GM18870 (cell line): ENCODE results near the gene NGEF.

ENCODE experiments used
- ATAC-seq: cut with Tn5 transposase; IDR thresholded peaks from one replicate; pipeline ENCODE4 v1.9.1; 2021; ENCODE audit warnings: moderate library complexity; ENCODE audit not compliant: unreplicated experiment

NGEF gene

DNA sequence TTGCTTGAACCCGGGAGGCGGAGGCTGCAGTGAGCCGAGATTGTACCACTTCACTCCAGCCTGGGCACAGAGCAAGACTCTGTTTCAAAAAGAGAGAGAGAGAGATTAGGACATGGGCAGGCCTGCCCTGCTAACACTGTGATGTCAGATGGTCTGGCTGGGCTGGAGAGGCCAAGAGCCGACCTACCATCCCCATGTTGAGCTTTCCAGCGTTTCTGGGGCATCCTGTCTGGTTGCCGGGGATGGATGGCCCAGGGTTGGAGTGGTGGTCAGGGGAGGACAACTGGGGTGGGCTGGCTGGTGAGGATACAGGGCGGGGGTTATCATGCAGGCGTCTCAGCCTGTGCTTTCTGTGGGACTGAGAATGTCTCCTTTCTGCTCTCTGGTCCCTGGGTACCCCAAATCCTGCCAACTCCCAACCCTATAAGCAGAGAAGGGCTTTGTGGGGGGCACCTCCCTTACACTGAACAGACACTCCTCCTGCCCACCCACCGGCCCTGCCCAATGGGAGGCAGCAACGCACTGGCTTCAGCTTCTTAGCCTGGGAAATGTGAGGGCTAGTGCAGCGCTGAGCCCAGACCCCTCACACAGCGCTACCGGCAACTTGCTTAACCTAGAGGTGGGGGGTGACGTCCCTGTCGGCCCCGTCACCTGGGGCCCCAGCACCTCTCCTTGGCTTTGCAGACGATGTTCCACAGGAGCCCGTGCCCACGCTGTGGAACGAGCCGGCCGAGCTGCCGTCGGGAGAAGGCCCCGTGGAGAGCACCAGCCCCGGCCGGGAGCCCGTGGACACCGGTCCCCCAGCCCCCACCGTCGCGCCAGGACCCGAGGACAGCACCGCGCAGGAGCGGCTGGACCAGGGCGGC is 137.6 kb downstream of the NGEF start:
- no peak for ATAC-seq

DNA sequence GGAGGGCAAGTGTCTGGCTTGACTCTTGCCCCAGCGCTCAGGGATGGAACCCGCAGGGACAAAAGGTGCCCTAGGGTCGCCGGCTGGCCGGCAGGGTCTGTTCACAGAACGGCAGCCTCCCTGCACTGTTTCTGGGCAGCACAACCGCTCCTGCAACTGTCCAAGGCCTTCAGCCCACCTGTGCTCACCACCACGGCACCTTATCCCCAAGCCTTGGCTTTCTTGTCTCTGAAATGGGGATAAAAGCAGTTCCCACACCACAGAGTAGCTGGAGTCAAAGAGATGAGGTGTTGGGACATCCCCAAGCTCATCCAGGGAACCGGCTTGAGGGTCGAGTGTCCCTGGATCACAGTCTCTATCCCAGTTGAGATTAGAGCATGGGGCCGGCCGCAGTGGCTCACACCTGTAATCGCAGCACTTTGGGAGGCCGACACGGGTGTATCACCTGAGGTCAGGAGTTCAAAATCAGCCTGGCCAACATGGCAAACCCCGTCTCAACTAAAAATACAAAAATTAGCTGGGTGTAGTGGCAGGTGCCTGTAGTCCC is 138.3 kb downstream of the NGEF start:
- no peak for ATAC-seq

DNA sequence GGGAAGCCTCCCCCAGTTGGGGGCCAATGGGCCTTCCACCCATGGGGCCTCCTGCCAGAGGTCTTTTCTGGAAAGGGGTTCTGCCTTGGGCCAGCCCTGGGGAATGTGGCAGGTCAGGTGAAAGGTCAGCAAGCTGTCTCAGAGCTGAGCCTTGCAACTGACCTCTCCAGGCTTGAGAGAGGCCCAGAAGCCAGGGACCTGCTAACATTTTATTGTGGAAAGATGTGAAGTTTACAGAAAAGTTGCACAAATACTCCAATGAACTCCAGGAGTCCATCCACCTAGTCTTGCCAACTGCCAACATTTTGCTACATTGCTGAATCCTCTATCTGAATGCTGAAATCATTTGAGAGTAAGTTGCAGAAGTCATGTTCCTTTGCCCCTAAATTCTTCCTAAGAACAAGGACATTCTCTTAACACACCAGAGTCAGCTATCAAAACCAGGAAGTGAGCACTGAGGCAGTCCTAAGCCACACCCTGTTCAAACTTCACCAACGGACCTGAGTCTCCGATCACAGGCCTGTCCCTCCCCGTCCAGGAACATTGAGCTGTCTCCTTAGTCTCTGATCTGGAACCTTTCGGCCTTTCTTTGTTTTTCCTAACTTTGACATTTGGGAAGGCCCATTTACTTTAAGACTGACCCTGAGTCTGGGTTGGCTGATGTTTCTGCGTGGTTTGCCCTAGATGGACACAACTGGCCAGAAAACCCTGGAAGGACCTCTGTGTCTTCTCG is 139.0 kb downstream of the NGEF start:
- ATAC-seq, result no peak

DNA sequence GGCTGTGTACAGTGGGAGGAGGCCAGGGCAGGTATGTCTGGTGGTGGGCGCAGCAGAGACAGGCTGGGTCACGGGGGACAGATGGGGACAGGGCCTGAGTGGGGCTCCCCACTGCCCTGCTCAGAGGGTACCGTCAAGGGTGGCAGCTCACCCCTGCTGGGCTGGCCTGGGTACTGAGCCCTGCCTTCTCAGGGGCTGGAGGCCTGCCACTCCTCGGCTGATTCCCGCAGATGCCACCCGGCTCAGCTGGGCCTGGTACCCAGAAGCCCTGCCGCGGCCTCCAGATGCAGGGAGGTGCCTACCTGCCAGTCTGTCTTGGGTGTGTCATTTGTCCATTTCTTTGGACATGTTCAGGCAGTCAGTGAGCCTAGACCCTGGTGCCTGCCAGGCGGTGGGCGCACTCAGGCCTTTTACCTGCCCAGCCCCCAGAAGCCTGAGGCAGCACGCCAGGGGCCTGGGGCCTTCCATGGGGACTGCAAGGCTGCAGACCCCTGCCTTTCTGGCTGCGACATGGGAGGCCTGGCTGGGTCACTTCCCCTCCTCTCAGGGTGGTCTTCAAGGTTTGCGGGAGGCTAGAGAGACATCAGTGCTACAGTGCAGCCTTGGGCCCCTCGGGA is 139.7 kb downstream of the NGEF start:
- ATAC-seq, result no peak

DNA sequence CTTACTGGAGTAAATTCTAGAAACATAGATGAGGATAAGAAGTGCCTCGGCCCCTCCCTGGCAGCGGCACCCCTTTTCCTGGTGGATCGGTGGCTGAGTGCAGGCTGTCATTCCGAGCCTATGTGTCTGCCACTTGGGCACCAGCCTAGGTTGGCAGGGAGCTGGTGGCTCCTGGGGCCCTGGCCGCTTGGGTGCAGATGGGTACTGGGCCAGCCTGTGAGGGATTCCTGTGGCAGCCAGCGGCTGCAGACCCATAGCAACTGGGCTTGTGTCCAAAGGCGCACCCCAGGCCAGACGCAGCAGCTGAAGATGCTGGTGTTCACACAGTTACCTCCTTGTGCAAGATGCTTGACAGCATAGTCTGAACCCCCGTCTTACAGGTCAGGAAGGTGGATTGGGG is 140.2 kb downstream of the NGEF start:
- no peak for ATAC-seq

DNA sequence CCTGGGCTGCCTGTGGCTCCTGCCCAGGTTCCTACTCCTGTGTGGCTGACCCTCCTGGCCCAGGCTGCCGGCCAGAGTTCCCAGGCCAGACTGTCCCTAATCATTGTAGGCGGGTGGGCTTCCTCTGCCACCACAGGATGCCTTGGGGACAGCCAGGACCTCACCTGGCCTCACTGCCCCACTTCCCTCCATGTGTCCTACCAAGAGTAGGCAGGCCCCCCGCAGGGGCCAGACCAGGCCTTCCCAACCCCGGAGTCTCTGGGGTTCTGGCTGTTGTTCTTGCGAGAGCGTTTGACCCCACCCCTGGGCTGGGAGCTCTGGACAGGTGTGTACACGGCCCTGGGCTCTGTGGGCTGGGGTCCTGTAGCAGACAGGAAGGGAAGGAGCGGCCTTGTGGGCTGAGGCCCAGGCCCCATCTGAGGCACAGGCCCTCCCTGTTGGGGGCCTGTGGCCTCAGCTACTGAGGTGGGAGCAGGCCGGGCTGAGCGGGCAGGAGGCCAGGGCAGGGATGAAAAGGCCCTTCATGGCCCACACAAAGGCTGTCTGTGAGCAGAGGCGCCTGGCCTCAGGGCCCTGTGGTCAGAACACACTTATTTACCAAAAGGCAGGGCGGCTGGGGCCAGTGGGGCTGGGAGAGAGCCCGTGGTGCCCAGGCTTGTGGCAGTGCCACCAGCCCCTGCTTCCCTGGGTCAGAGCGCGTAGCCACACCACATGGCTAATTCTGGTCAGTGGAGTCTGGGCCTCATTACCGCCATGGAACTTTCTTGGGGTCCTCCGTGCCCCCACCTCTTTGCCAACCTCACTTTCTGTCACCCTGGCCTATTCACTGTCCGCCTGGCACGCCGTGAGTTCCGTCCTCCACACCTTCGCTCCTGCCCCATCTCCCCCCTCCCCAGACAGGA is 141.0 kb downstream of the NGEF start:
- no peak for ATAC-seq

DNA sequence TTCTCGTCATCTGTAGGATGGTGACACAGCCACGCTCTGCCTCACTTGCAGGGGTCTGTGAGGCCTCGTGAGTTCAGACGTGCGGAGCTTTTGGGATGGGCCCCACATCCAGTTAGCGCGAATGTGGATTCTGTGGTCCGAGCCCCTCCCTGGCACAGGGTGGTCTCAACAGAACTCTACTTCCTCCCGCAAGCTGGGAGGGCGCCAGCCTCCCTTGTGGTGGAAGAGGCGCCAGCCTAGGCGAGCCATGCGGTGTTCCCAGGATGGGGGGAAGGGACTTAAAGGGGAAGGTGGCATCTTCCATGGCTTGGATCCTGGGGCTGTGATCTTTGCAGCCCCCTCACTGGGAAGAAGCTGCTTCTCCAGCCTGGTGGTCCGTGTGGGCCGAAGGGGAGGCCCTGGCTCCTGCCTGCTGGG is 141.6 kb downstream of the NGEF start:
- ATAC-seq, result no peak

DNA sequence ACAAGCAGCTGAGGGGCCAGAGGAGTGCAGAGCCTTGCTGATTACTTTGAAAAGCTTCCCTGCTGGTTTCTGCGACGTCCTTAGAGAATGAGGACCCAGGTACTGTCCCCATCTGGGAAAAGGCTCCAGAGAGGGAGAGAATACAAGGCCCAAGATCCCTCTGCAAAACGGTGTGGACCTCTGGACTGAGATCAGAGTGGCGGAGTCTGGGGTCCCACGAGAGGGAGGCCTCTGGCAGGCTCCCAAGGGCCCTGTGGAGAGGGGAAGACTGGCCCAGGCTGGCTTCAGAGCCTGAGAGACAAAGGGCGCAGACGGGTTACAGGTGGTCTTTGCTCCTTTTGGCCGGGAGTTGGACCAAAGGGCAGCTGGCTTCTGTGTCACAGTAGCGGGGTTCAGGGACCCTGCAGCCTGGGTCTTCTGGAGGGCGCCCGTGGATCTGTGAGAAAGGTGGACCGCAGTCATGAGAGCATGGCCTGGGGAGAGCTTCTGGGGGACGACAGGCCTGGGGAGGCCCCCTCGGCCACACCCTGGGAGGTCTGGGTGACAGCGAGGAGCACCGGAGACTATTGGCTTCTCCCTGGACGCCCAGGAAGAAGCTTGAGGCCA is 142.2 kb downstream of the NGEF start:
- no peak for ATAC-seq

DNA sequence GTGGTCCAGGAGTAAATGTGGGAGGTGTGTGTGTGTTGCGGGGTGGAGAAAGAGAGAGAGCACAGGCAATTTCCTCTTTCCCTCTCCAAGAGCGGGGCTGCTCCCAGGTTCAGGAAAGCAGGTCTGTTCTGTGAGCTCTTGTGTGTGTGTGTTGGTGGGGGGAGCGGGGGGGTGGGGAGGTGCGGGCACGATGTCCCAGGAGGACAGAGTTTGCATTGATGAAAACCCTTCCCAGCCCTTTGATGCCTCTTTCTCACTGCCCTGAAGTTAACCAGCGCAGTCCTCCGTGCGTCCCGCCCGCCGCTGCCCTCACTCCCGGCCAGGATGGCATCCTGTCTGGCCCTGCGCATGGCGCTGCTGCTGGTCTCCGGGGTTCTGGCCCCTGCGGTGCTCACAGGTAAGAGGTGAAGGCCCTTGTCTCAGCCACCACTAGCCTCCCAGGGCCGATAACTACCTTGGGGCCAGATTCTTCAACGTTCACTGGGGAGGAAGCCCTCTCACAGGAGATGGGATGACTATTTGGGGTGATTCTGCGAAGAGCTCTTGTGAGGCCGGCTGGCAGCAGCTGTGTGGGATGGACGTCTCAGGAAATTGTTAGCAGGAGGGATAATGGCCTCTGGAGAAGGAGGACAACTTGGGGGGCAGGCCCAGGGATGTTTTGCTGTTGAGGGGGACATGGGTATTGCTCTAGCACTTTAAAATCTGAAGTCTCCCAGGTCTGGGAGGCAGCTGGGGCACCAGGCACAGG is 142.9 kb downstream of the NGEF start, which contains the start of gene SNORC:
SNORC (plus strand) TSS at position 247 of the 748 bp plus-strand sequence; CDS start at position 325, 78 bp downstream.
- ATAC-seq, result no peak

DNA sequence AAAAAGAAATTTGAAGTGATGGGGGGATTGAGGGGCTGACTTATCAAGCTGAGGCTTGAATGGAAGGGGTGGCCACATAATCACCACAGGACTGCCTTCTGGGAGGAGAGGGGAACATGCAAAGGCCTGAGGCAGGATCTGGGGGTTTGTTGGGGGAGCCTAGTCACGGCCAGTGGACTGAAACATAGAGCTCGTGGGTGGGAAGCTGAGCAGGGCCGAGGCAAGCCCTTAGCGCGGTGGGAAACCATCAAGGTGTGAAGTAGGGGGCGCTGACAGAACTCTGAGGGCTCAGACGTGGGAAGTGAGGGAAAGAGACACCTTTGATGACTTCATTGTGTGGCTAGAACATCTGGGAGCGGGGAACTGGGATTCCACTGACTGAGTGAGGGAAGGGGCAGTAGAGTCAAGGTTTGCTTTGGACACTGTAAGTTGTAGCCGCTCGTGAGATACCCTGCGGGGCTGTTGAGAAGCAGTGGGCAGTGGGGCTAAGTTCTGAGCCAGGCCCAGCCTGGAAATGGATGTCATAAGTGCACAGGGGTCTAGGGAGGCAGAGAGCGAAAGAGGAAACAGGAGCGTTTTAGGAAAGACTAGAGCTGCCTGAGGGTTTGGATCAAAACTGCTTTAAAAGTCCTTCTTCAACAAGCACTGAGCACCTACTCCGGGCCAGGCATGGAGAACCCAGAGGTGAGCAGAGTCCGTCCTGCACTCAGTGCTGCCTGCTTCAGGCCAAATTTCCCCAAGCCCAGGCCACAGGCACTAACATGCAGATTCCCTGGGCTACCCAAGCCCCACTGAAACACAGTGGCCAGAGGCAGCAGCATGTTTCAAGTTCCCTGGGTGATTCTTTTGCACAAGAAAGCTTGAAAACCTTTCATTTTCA is 143.7 kb downstream of the NGEF start:
- ATAC-seq, result no peak

DNA sequence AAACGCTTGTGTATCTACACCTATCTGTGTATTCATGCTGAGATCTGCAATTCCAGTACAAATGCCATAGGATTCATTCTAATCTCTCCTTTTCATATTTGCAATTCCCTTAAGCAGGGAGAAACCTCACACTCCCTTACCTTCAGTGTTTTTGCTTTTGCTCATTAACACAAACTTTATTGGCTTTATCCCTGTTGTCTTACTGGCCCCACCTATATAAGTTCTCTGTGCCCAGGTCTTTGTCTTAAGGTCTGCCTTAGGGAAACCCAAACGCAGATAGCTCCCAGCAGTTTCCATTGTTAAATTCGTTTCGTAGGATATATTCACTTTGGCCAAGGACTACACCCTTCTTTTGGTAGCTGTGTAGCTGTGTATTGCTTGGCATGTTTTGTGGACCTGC is 147.0 kb downstream of the NGEF start:
- no peak for ATAC-seq

DNA sequence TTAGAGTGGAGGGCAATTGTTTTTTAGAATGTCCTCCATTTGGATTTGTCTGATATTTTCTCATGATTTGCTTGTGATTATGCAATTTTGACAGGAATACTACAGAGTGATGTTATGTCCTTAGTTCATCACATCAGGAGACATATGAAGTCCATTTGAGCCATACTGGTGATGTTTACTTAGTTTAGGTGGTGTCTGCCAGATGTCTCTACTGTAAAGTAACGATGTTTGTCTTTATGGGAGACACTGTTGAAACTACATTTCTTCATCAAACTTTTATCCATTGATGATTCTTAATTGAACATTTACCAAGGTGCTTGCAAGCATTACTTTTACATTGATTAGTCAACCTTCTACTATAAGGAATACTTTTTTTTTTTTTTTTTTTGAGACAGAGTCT is 147.9 kb downstream of the NGEF start:
- ATAC-seq, result no peak

DNA sequence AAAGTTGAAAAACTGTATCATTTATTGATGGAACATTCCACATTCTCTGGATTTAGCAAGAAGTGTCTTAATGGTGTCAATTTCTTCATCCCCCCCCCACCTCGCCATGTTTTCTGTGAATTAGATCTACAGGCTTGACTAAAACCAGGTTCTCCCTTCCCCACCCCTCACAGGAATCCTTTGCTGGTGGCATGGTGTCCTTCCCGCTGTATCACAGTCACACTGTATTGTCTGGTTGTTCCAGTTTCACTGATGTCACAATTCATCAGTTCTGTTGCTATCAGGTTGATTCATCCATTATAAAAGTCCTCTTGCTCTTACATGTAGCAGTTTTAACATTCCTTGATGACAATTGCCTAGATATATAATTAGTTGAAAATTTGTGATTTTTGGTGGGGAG is 149.1 kb downstream of the NGEF start:
- ATAC-seq, result no peak

DNA sequence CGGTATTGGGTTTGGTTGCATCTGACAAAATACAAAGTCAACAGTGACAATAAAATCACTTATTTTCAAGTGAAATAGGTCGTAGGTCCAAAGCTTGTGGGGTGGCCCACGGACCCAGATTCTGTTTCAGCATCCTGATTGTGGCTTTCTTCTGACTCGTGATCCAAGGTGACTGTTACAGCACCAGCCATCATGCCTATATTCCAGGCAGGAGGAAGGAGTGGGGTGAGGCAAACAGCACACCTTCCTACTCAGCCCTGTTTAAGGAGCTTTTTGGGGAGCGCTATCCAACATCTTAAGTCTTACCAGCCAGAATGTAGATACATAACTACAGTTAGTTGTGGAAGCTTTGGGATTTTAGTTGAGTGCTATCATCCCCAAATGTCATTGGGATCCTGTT is 151.7 kb downstream of the NGEF start:
- ATAC-seq, result no peak

DNA sequence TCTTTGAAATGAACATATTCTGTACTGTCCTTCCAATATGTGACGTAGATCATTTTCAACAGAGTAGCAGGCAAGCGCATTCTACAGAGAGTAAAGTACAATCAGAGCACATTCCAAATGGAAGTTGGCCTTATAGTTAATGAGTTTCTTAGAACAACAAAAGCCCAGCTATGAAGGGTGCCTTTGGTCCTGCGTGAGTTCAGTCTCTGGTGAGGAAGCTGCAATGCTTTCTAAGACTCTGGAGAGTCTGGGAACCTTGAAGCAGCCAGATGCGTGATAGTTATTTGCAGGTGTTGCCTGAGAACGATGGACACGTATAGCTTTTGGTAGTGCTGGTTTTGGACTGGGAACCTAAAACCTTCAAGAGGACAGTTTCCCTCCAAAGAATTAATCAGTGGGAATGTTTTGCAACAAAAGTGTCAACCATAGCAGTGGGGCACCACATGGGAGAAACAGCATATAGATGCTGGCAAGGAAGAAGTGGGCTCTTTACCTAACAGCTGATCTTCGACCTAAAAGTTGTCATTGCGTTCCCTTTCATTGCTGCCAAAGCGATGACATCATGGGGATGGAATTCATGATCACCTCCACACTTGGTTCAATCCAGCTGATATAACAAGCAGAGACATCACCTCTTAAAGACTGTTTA is 152.3 kb downstream of the NGEF start:
- ATAC-seq, result no peak

DNA sequence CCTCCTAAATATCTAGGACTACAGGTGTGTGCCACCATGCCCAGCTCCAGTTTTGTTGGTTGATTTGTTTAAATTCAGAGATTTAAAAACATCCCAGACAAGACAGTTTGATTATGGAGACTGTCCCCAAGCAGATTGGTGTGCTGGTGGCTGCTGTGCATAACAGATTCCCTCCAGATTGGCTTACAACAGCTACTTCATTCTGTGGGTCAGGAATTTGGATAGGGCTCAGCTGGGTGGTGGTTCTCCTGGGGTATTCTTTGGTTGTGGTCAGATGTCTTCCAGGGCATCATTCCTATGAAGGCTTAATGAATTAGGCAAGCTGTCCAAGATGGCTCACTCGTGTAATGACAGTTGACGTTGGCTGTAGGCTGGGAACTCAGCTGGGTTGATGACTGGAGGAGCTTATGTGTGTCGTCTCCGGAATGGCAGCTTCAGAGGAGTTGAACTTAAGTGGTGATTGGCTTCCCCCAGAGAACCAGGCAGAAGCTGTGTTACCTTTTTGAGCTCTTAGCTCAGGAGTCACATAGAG is 153.6 kb downstream of the NGEF start:
- no peak for ATAC-seq

DNA sequence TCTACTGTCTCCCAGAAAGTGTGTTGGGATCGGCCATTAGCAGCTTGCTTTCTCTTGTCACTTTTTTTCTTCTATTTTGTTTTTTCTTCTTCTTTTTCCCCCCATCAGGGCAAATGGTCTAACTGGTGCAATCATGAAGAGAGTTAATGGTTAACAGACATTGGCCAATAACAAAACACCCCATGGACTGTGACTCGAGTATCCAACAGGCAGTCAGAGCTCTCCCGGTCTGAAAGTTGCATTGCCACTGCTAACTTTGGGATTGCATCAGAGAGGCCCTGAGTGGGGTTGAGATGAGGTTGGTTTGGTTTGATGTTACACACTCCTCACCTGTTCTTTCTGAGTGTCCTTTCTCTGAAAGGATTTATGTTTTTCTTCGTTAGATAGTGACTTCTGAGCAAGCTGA is 155.9 kb downstream of the NGEF start:
- no peak for ATAC-seq

DNA sequence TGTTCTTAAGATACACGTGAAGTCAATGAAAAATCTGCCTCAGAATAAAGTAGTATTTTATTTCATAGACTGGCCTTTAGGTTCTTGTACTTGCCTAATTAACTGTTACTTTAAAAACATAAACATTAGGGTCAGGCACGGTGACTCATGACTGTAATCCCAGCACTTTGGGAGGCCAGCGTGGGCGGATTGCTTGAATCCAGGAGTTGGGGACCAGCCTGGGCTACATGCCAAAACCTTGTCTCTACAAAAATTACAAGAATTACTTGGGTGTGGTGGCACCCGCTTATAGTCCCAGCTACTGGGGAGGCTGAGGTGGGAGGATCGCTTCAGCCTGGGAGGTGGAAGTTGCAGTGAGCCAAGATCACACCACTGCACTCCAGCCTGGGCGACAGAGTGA is 159.0 kb downstream of the NGEF start:
- ATAC-seq, result no peak
